Activated effector memory CD4-positive, alpha-beta T cell treated with anti-CD3 and anti-CD28 coated beads, Interleukin-2, amount 50 U/mL, for 16 hours (primary cell): ENCODE results near the gene ENSA.

Source experiments
- DNase-seq: peaks from one replicate; pipeline ENCODE4 v3.0.0-alpha.2; 2020

The ENSA gene

DNA sequence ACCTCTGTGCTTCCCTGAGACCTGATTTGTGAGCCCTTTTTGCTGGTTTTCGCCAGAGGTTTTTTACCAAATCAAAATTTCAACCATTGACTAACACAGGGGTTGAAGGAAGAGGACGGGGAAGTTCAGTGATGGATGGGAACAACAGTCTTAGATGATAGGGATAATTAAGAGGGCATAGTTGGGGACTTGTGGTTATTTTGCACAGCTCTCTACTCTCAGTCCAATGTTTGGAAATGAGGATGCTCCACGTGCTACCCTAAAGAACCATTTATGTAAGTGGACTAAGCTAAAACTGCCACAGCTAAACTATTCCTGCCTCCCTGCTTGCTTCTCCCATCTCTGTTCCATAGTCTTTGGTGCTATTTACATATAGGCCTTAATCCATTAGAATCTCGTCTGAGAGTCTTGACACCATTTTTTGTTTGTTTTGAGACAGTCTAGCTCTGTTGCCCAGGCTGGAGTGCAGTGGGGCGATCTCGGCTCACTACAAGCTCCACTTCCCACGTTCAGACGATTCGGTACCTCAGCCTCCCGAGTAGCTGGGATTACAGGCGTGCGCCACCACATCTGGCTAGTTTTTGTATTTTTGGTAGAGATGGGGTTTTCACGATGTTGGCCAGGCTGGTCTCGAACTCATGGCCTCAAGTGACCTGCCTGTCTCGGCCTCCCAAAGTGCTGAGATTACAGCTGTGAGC is 49.3 kb downstream of the ENSA start:
- DNase-seq, result no peak

DNA sequence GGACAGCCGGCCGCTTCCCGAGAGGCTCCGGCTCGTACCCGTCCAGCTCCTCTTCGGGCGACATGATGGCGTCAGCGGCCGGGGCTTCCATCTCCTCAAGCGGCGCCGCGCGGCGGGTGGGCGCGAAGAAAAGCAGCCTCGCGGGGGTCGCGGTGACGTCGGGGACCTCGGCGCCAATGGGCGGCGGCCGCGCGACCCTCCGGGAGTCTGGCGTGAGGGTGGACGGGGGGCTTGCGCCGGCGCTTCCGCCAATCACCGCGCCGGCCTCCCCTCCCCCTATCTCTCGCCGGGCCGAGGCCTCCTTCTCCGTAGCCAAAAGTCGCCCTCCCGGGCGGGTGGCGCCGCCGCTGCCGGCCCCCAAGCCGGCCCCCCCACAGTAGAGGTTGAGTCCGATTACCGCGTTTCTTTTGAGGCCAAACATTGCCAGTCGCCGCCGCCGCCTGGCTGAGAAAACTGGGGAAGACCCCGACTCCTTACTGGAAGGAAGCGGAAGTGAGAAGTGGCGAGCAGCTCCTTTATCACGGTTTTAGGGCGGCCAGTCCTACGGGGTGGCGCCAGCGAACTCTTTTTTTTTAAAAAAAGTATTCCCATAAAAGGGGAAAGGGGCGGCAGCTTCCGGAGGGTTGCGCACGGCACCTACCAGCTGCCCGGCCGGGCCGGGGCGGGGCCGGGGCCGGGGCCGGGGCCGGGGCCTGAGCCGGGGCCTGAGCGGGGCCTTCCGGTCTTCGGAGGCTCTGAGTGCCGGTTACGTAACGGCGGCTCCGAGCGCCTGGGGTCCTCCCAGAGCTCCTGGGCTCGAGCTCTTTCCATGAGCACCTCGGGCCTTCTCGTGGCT is 50.1 kb downstream of the ENSA start, which contains the start of gene MCL1:
TSS of gene MCL1 (minus strand) at position 501 of the 835 bp plus-strand sequence. CDS start at position 421, 80 bp downstream.
- DNase-seq, result peak; percentile 95

DNA sequence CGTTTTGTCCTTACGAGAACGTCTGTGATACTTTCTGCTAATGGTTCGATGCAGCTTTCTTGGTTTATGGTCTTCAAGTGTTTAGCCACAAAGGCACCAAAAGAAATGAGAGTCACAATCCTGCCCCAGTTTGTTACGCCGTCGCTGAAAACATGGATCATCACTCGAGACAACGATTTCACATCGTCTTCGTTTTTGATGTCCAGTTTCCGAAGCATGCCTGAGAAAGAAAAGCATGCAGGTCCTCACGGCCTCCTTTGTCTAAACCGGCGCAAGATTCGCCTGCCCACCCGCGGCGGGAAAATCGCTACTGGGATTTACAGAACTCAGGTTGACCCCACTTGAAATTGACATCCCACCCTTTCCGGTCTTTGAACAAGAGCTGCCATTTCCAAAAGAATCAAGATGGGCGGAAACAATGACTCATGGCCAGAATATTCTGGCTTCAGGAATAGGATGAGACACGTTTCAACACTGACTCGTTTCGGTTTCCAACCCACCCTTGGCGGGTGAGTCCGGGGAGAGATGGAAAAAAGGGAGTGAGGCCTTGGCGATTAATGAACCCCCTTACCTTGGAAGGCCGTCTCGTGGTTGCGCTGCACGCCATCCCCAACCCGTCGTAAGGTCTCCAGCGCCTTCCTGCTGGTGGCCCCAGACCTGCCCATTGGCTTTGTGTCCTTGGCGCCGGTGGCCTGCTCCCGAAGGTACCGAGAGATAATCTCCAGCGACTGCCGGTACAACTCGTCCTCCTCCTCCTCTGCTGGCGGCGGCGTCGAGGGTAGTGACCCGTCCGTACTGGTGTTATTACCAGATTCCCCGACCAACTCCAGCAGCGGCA is 50.9 kb downstream of the ENSA start:
- peak; percentile 82 for DNase-seq

DNA sequence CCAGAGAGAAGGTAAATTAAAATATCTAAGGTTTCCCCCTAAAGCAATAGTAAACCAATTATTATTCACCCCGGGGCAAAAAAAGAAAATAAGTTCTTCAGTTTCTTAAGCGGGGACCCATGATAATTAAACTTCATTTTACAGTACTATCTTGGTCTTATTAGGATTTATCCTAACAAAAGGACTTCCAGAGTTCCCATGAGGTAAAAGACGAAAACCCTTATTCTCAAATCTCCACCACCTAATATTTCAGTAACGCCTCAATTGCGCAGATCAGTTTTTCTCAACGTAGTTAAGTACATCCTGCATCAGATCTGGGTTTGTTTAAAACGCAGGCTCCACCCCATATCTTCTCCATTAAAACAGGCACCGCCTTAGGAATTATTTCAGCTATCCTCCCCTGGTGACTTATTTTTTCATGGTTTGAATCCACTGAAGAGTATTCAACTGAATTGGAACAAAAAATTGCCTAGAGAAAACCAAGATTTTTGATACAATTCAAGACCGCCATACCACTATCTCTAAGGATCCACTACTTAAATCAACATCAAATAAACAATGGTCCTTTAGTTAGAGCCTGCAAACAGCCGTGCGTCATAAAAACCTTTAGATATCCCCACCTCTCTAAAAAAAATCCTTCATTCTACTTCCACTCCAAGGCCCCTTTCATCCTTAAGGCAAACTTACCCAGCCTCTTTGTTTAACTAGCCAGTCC is 51.7 kb downstream of the ENSA start:
- DNase-seq, result no peak

DNA sequence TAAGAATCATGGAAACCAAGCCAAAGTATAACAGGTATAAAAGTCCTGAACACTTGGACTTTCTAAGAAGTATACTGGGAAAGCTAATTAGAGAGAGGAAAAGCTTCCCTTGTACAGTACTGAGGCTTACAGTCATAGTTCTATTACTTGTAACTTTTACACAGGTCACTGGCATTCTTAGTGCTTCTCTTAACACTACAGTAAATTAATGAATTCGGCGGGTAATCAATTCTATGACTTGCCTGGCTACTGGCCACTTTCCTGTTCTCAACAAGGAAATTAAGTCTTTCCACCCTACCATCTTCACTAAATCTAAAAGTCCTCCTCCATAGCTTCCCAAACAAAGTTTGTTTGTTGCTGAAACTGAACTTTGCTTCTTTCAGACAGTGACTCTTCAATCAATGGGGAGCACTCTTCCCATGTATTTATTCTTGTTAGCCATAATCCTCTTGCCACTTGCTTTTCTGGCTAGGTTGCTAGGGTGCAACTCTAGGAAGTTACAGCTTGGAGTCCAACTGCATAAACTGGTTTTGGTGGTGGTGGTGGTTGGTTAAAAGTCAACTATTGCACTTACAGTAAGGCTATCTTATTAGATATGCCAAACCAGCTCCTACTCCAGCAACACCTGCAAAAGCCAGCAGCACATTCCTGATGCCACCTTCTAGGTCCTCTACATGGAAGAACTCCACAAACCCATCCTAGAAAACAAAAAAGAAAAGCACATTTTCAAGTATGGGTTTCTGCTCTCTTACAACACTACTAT is 52.4 kb downstream of the ENSA start:
- no peak for DNase-seq

DNA sequence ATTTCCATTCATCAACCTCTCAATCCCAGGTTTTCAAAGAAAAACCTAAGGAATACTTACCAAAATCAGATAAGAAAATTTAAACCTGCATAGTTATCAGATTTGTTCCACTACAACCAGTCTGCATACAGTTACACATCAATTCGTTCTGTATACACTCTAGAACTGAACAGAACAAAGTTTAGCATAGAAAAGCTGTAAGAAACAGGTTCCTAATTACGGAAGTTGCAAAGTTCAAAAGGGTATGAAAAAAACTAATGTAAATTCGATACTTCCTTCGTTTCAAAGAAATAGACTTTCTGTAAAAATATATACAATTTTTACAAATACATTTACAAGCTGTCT is 53.1 kb downstream of the ENSA start:
- no peak for DNase-seq

DNA sequence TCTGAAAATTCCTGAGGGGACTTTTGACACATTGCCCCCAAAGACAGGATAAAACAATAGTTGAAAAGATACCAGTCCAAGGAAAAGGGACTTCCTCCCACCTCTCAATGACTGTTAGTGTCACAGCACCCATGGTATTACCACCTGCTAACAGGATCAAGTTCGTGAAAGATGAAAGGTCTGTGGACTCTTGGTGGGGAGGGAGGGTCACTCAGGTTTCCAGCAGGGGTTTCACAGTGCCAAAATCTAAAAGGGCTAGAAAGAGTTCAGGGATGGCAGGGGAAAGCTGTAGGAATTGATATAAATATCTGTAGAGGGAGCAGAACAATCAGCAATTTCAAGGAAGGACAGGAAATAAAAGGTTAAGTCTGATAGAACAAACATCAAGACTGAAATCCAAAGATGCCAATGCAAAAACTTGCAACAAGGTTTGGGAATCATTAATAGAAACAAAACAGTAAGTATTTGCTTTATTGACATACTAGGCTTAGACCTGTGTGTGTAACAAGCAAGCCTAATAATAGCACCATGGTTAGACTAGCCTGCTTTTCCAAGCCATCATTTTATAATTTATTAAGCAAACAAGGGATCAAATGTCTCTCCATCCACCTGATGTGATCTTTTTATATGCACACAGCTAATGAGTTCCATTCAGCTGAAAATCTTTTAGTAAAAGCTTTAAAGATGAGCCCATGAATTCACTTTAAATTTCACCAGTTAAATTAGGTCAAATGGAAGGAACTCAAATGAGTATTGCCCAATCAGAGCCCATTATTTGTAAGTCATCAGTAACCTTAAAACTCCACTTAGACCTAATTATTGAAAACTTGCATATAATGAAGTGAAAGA is 53.7 kb downstream of the ENSA start:
- no peak for DNase-seq

DNA sequence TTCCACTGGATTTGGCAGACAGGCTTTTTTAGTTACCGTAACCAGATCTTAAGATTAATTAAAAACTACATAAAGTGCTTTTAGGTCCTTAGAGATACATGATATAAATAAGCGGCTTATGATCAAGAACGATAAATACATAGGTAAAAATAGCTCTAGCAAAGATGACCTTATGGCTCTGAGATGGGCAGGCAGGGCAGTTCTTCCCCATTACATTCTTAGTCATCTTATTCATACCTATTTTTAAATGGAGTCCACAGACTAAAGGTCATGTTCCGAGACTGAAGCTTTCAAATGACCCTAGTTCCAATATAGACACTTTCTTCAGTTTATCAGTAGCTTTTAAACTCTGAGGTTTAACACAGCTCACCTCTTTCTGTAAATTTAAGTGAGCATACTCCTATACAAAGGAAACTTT is 54.3 kb downstream of the ENSA start:
- DNase-seq, result no peak

DNA sequence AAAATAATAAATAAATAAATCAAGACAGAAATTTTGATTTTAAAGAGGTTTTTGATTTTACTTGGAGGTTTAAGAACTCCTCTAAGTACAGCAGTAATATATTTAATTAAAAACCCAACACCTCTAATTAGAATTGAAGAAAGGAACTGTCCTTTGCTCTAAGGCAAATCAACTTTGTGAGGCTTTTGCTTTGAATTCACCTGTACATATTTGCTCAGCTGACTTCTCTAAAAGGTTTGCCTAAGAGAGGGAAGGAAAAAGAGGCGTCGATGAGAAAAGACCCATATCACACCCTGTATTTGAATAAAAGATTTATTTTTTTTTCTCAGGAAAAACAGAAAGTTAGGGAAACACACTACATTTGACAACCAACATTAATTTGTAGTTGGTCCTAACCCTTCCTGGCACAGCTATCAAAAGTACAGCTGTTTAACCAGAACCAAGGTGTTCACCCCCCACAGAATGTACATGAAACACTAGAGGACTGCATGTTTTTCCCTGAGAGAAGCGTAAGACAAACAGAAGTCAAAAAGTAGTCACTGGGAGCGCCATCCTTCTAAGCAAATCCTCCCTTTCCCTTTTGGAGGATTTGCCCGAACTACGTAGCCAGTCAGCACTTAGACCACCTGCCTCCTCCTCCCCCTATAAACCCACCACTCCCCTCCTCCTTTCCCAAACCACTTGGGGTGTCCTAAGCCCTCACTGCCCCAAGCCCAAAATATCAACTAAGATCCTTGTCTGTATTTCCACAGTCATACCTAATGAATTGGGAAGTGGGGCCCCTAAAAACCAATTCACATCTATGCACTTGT is 54.9 kb downstream of the ENSA start:
- DNase-seq, result no peak

DNA sequence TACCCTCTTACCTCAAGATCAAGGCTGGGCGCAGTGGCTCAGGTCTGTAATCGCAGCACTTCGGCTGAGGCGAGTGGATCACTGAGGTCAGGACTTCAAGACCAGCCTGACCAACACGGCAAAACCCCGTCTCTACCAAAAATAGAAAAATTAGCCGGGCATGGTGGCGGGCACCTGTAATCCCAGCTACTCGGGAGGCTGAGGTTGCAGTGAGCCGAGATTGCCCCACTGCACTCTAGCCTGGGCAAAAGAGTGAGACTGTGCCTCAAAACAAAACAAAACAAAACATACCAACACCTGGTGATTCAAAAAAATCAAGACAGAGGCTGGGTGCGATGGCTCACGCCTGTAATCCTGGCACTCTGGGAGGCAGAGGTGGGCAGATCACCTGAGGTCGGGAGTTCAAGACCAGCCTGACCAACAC is 55.8 kb downstream of the ENSA start:
- DNase-seq, result peak; percentile 67

DNA sequence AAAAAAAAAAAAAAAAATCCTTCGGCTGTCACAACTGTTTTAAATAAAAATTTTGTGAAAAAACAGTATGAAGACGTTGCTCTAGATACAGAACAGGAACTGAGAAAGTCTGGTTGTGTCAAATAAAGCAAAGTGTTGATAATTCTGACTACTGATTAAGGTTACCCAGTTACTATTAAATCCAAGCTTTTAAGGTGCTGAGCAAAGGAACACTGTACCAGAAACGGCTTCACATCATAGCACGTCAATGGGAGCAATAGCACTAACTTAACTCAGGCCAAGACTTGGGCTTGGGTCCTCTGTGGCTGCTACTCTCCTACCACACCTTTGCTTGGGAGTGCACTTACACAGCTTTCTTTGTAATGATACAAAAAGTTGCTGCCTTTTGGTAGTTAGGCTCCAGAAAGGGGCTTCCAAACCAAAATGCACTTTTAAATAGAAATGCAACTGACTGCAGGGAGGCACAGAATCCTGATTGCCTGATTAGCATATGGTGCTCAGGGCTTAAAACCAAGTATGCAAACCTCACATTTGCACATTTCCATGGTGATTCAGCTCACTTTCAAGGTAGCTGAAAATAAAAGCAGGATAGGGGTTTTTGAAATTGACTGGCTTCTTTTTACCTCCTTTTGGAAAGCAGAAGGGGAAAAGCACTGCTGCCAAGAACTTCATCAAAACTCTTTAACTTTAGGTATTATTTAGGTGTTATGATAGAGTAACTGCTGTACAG is 56.3 kb downstream of the ENSA start:
- no peak for DNase-seq
